Cardiac septum (tissue), 1 donor: ENCODE results near the gene ACOX1. TPM values are rescaled to one million over a fixed set of nuclear protein-coding genes. Genes with fewer than 3 reads are reported as not detected.

ENCODE experiments used
- DNase-seq: peaks from one replicate; pipeline ENCODE4 v3.0.0-alpha.2; 2020; ENCODE audit warnings: low spot score
- intact Hi-C: fragments of 100-400 bp; cut with DNase I; formaldehyde crosslinking; loops from one replicate; pipeline ENCODE4 v1.14.0; 2022
- total RNA-seq: library from RNA; stranded (reverse); fragmentation: NEBNext Ultra II Directional; extraction: Animal tissue kit (Norgen Biotek cat#: 25700); gene quantifications from one replicate; pipeline ENCODE4 v1.2.1, GENCODE V29; 2021
- donor health status: DM: no; HTN: no; CAD: no.

Gene ACOX1
- total RNA-seq, 1 donor from 2014 or later: 73.3 TPM

DNA sequence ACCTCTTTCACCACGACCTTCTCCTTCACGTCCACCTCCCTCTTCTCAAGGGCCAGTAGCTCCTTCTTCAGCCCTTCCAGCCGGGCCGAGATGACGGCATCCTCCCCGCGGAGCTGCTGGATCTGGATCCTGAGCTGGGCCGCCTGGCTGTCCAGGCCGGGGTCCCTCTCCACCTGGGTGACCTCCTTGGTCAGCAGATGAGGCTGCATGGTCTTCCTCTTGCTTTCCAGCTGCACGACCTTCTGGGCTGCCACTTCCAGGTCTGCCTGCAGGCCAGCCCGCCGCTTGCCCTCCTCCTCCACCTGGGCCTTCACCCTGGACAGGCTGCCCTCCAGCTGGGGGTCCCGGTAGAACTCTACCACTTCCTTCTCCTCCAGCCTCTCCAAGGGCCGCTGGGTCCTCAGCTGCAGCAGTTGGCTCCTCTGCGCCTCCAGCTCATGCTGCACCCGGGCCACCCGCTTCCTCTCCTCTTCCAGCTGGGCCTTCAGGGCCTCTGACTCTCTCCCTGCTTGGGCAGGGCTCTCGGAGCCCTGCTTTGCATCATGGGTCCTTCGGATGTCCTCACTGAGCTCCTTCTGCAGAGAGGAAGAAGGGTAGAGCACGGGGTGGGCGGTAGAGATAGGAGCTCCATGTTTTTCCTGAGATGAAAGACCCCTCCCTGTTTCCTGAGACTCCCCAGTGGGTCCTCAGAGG, 31.1 kb upstream of the ACOX1 start:
- no peak for DNase-seq
- intact Hi-C loops: loop anchor here (5.0 kb wide), 1 partner anchor 267 kb away; no protein-coding TSS in a partner anchor

DNA sequence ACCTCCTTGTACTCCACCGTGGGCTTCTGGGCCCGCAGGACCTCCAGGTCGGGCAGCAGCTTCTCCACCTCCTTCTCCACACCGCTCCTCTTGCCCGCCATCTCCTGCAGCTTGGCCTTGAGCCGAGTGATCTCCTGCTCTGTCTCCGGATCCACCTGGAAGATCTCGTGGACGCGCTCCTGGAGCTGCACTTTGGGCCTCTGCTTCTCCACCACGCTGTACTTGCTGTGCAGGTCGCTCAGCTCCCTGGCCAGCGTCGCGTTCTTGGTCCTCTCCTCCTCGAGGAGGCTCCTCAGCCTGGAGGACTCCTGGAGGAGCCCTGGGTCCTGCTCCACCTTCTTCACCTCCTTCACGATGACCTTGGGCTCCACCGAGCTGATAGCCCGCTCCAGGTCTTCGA, 30.5 kb upstream of the ACOX1 start:
- intact Hi-C loops: no loop called here
- DNase-seq: no peak

DNA sequence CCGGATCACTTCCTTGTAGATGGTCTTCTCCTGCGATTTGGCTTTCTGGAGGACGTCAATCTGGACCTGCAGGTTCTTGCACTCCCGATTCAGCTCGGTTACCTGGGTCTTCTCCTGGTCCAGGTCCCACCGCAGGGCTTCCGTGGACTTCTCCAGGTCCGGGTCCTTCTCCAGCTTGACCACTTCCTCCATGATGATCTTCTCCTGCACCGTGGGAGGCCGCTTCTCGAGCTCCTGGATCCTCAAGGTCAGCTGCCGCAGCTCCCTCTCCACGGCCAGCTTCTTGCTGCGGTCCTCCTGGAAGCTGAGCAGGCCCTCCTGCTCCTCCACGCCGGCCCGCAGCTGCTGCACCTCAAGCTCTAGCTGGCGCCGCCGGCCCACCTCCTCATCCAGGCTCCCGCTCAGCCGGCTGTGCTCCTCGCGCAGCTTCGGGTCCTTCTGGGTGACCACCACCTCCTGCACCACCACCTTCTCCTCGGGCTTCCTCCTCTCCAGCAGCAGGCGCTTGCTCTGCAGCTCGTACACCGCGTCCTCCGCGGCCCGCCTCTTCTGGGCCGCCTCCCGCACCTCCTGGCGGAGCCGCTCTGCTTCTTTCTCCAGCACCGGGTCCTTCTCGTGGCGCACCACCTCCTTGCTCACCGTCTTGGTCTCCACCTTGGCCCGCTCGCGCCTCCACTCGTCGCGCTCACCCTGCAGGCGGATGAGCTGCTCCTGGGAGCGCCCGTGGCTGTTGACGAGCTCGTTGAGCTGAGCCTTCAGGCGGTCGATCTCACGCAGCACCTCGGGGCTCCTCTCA, 29.9 kb upstream of the ACOX1 start:
- intact Hi-C loops: no loop called here
- no peak for DNase-seq

DNA sequence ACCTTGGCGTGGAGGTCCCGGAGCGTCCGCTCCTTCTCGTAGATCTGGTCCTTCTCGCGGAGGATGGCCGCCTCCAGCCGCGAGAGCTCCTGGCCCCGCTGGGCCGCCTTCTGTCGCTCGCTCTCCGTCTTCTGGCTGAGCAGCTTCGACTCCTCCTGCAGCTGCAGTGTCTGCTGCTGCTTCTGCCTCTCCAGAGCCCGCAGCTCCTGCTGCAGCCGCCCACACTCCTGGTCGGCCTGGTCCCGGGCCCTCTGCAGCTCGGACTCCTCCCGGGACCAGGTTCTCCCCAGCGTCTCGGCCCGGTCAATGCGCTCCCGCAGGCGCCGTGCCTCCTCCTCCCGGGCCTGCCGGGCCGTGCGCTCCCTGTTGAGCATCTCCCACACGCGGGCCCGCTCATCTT, 29.2 kb upstream of the ACOX1 start:
- intact Hi-C loops: no loop called here
- no peak for DNase-seq

DNA sequence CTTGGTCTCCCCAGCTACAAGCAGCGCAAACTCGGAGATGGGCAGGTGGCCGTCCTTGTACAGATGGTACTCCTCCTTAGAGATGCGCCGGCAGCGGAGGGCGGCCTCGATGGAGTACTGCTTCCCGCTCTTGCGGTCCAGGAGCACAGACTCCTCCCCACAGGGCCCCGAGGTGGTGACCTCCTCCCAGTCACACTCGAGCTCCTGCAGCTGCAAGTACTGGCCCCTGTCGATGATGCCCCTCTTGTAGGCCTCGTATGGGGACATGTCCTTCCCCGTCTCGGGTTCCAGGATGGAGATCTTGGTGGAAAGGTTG, 28.8 kb upstream of the ACOX1 start:
- DNase-seq: no peak
- intact Hi-C loops: no loop called here

DNA sequence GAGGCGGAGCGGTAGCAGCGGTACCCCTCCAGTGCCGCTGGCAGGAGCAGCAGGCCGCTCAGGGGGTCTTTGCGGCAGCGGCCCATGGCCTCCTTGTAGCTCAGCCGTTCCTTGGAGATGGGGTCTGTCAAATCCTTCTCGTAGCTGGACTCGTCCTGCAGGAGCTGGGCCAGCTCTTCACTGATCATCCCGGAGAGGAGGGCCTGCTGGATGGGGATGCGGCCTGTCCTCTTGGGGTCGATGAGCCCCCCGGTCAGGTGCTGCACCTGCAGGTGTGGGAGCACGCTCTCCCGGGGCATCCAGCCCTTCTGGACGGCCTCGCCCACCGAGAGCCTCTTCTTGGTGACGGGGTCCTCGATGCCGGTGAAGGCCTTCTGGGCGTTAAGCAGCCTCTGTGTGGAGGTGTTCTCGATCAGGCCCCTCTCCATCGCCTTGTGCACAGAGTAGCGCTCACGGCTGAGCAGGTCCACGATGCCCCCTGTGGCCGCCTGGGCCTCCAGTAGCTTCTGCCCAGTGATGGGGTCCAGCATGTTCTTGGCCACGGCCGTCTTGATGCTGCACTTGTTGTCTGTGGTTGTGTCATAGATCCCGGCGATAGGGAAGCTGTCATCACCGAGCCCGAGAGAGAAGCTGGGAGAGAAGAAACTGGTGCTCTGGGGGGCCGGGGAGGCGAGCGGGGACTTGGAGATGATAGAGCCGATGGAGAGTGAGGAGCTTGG, 28.3 kb upstream of the ACOX1 start:
- no peak for DNase-seq
- intact Hi-C loops: no loop called here

DNA sequence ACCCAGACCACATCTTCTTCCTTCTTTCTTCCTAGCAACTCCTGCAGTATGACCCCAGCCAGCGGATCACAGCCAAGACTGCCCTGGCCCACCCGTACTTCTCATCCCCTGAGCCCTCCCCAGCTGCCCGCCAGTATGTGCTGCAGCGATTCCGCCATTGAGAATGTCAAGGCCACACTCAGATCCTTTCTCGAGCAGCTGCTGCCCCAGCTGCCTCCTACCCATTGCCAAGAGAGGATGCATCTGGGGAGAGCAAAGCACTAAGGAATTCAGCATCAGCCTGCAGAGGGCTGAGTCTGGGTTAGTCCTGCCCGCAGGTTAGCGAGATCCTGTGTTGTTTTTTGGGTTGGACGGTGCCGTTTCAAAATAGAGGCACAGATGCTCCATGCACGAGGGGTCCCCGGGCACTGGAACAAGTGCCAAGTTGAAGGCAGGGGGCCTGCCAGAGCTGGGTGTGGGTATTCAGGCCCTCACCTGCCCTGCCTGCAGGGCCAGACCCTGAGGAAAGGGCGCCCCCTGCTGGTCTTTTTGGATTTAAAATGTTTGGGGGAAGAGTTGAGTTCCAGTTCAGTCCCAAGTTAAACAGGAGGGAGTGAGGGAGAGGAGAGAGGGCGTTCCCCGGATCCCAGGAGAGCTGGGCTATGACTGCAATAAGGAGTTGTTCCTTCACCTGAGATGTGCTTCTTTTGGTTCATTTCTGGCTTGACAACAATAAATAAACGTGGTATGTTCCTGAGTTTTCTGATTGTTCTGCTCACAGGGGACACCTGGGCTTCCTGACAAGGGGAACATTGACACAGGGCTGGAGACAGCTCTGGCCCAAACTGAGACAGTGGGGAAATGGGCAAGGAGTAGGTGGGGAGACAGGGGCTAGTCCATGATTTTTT, 26.5 kb upstream of the ACOX1 start:
- DNase-seq: peak; percentile 89
- intact Hi-C loops: loop anchor here (2.0 kb wide), 1 partner anchor 101 kb away; the partner anchor contains the start of gene MRPL38

DNA sequence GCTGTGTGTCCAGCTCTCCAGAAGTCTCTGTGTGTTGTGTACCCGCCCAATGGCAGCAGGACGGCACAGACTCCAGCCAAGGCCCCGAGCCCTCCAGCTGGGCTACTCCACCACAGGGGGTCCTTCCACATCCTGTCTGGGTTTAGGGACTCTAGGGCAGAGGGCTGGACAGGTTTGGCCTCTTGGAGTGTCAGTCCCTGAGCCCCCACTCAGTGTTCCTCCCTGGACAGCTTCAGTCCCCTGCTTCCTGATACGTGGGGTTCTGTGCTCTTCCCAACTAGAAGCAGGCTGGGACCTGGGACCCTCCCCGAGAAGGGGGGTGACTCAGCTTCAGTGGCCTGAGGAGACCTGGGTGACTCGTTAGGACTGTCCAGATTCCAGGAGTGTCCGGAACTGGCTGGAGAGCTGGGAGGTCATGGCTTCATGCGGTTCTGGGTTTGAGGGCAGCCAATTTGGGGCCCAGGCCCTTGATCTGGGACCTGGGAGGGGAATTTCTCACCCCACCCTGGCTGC, 25.8 kb upstream of the ACOX1 start:
- intact Hi-C loops: loop anchor here (2.0 kb wide), 1 partner anchor 100 kb away; the partner anchor contains the start of gene MRPL38
- no peak for DNase-seq

DNA sequence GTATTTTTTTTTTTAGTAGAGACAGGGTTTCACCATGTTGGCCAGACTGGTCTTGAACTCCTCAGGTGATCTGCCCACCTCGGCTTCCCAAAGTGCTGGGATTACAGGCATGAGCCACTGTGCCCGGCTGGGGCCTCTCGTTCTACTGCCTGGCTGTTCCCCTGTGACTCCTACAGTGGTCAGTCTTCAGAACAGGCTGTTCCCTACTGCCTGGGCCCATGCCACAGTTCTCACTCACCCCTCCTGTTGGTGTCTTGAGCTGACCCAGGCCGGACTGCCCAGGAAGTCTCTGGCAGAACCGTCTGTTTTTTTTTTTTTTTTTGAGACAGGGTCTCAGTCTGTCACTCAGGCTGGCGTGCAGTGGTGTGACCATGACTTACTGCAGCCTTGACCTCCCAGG, 24.9 kb upstream of the ACOX1 start:
- intact Hi-C loops: loop anchor here (2.0 kb wide), 1 partner anchor 99 kb away; the partner anchor contains the start of gene MRPL38
- DNase-seq: no peak

DNA sequence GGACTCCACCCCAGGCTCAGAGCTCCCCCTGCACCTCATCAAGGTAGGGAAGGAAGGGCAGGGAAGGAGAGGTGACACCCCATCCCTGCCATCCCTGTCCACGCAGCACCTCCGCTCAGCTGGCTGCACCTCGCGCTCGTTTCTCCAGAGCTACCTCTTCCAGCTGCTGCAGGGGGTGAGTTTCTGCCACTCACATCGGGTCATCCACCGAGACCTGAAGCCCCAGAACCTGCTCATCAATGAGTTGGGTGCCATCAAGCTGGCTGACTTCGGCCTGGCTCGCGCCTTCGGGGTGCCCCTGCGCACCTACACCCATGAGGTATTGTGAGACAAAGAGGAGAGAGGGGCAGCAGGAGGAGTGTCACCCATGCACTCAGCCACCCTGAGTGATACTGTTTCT, 23.1 kb upstream of the ACOX1 start:
- intact Hi-C loops: no loop called here
- DNase-seq: no peak

DNA sequence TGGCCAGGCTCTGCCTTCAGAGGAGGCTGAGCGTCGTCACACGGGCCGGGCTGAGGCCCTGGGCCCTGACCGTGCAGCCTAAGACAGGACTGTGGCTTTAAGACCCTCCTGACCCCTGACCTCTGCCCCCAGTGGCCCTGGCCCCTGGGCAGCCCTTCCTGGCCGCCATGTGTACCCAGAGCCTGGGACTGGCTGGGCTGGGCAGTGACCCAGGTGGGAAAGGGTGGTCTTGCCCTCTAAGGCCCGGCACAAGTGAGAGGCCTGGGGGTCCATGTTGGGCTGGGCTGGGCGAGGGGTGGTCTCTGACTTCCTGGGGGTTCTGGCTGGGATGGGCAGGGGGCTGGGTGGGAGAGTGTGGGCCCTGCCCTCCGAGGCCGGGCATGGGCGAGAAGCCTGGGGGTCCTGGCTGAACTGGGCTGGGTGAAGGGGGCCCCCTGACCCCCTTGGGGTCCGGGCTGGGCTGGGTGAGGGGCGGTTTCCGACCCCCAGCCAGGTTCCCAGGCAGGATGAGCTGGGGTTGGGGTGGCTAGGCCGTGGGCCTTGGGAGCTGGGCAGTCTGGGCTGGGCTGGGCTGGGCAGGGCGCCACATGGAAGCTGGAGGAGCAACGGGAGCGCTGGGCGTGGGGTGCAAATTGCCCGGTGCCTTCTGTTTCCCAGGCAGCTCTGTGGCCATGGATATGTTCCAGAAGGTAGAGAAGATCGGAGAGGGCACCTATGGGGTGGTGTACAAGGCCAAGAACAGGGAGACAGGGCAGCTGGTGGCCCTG, 22.0 kb upstream of the ACOX1 start, which contains the start of gene CDK3:
Gene CDK3 (plus strand): TSS at position 101 of the 767 bp plus-strand sequence. CDS start 571 bp downstream, at position 672.
- no peak for DNase-seq
- intact Hi-C loops: no loop called here

DNA sequence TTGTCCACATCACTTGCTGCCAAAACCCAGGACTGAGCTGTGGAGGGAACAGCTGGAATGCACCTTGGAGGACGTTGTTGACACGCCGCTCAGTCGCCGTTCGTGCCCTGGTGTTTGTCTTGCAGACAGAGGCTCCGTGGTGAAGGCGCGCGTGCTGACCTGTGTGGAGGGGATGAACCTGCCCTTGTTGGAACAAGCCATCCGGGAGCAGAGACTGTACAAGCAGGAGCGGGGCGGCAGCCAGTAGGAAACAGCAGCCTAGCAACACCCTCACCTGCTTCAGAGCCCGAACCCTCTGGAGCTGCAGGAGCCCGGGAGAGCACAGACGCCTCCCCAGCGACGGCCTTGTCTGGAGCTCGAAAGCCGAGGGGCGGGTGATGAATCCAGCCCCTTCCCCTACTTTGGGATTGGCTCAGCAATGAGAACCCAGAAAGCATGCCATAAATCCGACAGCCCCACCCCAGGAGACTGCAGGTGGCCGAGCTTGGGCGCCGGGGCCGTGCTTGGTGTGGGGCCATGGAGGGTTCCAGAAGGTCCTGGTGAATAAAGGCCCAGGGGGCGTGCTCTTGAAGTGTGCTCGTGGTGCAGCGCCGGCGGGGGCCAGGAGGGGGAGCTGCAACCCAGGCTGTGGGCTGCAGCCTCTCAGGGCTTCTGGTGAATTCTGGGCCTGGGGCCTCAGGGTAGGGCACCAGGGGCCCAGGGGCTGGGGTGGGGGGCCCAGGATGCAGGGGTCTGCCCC, 21.2 kb upstream of the ACOX1 start:
- DNase-seq: no peak
- intact Hi-C loops: no loop called here

DNA sequence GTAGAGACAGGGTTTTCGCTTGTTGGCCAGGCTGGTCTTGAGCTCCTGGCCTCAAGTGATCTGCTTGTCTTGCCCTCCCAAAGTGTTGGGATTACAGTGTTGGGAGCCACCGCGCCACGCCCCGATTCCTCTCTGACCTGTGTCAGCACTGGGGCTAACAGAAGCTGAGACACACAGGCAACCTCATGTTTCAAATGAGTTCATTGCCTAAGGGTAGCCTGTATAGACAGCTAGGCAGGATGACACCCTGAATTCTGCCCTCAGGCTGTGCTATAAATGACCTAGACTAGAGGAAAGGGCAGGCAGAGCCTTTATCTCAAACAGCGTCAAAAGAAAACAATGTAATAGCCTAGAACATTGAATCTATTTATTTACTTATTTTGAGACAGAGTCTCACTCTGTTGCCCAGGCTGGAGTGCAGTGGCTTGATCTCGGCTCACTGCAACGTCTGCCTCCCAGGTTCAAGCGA, 19.4 kb upstream of the ACOX1 start:
- DNase-seq: no peak
- intact Hi-C loops: no loop called here

DNA sequence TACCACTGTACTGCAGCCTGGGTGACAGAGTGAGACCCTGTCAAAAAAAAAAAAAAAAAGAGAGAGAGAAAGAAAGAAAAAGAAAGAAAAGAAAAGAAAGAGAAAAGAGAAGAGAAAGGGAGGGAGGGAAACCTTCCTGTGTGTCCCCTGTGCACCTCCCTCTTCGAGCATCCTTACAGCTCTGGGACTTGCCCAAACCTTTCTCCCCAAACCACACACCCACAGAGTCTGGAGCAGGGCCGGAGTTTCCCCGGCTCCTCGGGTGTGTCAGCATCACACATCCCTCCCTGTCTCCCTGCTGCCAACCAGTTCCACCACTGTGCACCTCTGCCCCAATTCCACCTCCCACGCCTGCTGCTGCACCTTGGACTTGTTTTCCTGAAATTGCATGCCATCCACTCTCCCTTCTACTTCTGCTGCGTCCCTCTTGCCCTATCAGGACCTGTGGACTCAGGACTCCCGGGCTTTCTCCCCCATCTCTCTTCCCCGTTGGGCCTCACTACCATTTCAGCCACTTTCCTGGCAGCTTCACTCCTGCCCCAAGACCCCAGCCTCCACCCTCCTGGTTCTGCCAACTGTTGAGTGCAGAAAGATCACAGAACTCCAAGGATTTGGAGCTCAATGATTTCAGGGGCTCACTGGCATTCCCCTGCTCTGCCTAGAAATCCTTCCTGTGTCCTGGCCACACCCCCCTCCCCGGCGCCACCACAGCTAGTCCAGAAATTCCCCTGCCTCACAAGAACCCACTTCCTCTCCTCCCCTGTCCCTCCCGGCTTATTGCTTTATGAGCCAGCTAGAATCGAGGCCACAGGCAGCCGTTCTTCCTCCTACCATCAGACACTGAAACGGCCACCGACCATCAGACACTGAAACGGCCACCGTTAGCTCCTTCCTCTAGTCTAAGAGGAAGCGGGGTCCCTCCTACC, 18.0 kb upstream of the ACOX1 start:
- intact Hi-C loops: no loop called here
- no peak for DNase-seq

DNA sequence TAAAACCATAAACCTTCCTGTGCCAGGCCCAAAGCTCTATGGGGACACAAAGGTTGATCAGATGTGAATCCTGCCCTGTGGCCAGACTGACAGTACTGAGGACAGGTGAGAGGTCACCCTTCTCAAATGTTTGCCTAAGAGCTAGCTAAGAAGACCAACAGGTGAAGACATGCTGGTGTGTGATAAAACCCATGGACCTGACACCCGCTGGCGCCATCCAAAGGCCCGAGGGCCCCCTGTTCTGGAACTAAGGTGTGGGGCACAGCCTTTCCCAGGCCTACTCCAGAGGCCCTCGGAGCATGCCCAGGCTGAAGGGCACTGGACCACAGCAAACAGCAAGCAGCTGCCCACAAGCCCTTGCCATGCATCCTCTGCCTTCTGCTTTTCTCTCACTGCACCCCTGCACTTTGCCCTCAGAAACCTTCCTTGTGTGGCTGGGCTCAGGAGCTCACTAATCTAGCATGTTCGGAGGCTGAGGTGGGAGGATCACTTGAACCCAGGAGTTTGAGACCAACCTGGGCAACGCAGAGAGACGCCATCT, 16.5 kb upstream of the ACOX1 start:
- intact Hi-C loops: no loop called here
- DNase-seq: no peak

DNA sequence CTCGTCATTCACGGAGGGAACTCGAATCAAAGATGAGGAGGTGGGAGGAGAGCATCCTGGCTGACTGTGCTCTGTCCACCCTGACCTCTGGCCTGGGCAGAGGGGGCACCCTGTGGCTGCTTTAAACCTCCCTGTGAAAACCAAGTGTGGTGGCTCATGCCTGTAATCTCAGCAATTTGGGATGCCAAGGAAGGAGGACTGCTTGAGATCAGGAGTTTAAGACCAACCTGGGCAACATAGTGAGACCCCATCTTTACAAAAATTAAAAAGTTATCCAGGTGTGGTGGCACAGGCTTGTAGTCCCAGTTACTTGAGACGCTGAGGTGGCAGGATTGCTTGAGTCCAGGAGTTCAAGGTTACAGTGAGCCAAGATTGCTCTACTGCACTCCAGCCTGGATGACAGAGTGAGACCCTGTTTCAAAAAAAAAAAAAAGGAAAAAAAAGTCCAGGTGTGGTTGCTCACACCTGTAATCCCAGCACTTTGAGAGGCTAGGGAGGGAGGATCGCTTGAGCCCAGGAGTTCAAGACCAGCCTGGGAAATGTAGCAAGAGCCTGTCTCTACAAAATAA, 15.9 kb upstream of the ACOX1 start:
- DNase-seq: no peak
- intact Hi-C loops: no loop called here
